GM18867 (cell line): ENCODE results near the gene GAS2L3.
"Not testable (repeated sequence)": the region's sequence is repeated elsewhere in the genome, so short reads cannot be mapped to it uniquely, and the experiment has no call there.

Experiments used
- ATAC-seq: cut with Tn5 transposase; IDR thresholded peaks from one replicate; pipeline ENCODE4 v1.9.1; 2021; ENCODE audit warnings: mild to moderate bottlenecking, moderate library complexity; ENCODE audit not compliant: unreplicated experiment

Gene GAS2L3

DNA sequence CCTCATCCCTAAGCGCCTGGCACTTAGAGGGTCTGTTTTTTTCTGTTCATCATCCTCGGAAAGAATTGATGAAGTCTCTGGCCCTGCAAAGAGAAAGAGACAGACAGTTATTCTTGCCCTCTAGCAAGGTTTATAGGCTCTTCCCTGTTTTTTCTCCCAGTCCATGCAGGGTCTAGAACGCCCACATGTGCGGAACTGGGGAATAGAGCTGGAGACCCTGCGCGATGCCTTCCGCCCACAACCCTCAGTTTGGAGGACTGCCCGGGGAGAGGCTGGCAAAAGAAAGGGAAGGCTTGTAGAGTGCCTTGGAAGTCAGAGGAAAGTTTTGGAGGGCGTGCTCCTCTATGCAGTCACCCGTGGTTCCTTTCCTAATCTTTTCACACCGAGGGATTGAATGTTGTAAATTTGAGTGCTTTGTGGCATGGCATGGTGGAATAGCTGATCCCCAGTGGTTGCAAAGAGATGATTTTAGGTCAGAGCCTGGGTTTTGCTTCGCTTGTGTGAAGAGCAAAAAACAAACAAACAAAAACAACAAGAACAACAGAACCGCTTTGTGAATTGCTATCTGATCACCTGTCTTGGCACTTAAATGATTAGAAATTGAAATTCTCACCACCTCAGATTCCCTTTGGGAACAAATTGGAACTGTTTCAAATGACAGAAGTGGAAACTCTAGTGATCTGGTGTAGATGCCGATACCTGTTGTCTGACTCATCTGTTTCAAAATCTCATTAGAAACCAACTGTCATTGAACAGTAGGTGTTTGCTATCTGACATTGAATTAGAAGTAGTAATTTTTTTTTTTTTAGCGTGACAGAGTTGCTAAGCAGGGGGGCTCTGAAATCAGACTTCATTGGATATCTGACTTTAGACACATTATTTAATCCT, 947 bp downstream of the GAS2L3 start:
- ATAC-seq, result peak; percentile 1

DNA sequence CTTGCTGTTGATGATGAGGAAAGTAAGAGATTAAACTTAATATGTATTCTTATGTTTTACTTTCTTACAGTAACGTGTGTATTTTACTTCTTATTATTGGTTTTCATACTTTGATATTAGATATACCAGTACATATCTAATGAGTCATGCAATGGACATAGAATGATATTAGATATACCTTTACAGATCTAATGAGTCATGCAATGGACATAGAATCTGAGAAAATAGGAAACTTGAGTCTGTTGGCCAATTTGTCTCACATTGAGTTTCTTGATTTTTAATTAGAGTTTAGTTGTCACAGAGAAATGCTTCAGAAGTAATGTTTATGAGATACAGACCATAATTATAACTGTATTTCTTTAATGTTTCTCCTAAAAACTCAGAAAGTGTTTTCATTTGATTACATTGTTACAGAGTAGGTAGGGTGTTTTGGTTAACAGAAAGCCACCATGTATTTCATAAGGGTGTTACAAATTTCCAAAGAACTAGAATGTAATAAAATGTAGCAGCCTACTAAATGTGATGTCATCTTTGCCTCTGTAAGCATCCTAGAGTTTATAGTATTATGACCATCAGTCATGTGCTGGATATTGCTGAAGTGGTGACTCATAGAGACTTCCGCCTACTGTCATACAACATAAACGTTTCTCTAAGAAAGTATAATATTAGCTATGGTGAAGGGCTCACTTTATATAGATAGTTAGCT, 3.0 kb downstream of the GAS2L3 start:
- ATAC-seq, result no peak

DNA sequence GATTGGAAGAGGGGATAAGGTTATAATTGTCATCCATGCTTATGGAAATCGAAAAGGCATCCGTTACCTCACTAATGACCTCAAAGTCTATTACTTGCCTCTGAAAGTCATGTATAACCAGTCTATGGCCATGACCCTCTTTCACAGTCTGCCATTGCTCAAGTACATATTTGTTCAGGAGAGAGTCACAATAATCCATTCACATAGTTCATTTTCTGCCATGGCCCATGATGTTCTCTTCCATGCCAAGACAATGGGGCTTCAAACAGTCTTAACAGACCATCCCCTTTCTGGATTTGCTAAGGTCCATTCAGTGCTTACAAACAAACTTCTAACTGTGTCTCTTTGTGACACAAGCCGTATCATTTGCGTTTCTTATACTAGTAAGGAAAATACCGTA, 5.4 kb downstream of the GAS2L3 start:
- ATAC-seq, result no peak

GRCh38 chr12:100579844-100580243, 6.4 kb downstream of the GAS2L3 start:
- no peak for ATAC-seq

GRCh38 chr12:100584256-100584655, 10.8 kb downstream of the GAS2L3 start:
- ATAC-seq, result no peak

GRCh38 chr12:100591979-100592378, 18.5 kb downstream of the GAS2L3 start:
- no peak for ATAC-seq

DNA sequence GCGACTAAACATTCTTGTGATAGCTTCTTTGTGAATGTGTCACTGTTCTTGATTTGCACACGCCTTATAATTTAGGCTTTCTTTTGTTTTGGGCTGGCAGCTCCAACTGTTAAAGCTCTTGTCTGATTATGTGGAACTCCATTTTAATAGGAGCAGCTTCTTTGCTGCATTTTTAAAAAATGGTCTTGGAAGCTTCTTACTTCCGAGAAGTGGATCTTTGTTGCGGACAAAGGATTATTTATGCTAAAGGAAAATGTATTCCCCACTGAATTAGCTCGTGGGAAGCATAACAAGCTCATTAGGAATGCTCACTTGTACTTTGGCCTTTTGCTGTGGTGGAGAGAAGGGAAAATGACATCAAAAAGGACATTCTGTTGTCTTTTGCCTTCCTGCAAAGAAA, 20.0 kb downstream of the GAS2L3 start:
- no peak for ATAC-seq

GRCh38 chr12:100601626-100602025, 28.1 kb downstream of the GAS2L3 start:
- no peak for ATAC-seq

- not testable (repeated sequence) for ATAC-seq
Observed at GRCh38 chr12:100602997-100603396, 29.5 kb downstream of the GAS2L3 start.

- no peak for ATAC-seq
Observed at GRCh38 chr12:100608776-100609175, 35.3 kb downstream of the GAS2L3 start.

DNA sequence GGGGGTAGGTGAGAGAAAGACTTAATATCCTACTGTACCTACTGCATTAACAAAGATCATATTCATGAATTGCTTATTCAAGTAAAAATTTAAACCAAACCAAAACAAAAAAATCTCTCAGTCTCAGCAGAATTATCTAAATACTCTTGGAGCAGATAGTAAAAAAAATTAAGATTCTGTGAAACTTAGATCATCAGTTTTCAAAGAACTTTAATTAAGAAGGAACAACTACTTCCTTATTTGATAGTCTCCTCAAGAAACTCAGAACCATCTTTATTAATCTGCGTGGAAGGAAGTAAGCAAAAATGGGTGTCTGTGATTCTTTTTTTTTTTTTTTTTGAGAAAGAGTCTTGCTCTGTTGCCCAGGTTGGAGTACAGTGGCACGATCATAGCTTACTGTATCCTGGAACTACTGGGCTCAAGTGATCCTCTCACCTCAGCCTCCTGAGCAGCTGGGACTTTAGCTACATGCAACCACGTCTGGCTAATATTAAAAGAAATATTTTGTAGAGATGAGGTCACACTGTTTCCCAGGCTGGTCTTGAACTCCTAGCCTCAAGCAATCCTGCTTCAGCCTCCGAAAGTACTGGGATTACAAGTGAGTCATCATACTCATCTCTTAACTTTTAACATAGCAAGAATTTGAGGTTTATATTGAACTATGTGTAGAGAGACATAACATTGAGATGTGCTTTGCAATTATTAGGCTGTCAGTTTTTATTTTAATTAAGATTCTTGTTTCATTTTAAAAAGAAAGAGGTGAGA, 37.4 kb downstream of the GAS2L3 start:
- ATAC-seq, result no peak

- no peak for ATAC-seq
Observed at GRCh38 chr12:100612606-100613005, 39.1 kb downstream of the GAS2L3 start.

GRCh38 chr12:100624571-100624970, 51.1 kb downstream of the GAS2L3 start:
- ATAC-seq, result no peak

DNA sequence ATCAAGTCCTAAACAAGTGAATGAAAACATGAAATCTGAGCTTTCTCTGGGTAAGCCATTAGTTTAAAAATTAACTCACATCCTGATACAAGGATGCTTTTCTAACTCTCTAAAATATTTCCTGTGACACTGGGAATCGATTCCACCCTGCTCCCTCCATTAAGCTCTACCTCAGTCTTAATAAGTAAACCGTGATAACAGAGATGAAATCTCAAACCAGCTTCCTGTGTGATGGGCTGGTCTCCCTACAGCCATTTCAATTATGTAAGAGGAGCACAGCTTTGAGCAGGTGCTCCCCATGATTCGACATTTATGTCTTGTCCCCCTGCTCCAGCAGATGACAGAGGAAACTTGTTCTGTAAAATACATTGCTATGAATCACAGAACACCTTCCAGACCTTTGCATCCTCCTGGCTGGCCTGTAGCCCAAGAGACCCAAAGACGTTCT, 59.0 kb downstream of the GAS2L3 start:
- no peak for ATAC-seq

- not testable (repeated sequence) for ATAC-seq
Observed at GRCh38 chr12:100633082-100633785, 59.8 kb downstream of the GAS2L3 start.

DNA sequence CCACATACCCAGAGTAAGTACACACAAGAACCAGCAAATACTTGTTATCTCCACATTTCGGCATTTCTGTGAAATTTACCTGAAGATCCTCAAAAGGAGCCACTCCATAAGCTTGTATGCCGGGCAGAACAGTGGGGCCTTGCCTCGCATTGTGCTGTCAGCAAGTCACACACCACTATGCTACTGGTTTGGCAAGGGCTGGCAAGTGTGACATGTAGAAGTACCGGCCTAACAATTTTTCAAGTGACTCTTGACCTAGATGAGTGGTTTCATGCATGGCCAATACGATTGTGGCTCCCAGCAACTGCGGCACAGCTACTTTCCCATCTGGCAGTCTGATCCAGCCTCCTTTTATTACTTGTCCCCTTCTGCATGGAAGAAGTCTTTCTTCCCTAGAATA, 69.8 kb downstream of the GAS2L3 start:
- no peak for ATAC-seq

DNA sequence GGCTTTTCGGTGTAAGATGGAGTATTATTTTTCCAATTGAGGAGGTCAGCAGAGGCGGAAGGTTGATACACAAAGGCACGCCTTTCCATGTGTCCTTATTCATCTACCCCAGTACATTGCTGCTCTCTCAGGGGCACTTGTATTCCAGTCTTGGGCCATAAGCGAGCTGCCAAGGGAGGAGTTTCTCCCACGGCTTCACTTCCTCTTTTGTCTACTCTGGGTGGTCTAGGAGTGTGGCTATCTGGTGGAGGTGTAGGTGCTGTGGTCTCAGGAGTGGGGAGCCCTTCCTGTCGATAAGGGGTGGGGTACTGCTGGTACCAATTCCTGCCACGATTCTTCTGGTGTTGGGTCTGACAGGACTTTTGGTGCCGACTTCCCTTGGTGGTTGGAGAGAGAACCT, 73.4 kb downstream of the GAS2L3 start:
- no peak for ATAC-seq

- no peak for ATAC-seq
Observed at GRCh38 chr12:100651108-100651507, 77.6 kb downstream of the GAS2L3 start.

DNA sequence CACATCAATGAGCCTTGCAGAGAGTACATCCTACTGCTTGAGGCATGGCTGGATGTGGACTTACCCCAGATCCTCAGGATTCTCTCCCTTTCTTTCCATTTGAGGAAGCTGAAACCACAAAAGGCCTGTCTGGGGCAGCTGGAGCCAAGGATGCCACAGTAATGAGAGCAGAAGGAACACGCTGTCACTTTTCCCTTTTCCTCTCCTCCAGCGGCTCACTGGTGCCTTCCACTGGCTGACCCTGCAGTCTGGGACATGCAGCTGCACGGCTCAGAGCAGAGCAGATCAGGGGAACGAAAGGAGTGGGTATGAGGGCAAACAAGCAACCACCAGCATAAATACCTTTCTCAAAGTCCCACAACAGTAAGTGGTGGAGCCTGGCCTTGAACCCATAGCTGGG, 78.2 kb downstream of the GAS2L3 start:
- no peak for ATAC-seq

DNA sequence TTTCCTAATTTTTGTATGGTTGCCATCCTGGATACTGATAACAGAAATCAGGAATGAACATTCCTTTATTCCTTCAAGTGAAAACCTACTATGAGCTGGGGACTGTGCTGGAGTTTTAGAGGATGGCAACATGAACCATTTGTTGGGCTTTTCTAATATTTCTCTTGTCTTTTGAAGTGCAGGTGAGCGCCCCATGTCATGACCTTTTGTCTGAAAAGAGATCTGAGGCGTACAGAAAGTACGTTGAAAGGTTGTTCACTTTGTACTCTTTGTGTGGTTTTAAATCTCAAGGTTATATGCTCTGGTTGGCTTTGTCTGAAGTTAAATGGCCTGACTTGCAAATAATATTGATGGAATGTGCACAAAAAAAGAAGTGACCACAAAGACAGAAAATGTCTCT, 79.0 kb downstream of the GAS2L3 start:
- ATAC-seq, result no peak

GRCh38 chr12:100656141-100656540, 82.7 kb downstream of the GAS2L3 start:
- ATAC-seq, result no peak
